LHCN-M2 (cell line): Measurements from ENCODE around the gene PPP1R15B. TPM values are rescaled to one million over a fixed set of nuclear protein-coding genes. Genes with fewer than 3 reads are reported as not detected.
A peak's percentile ranks its signal among the peaks of the same experiment; 100 is the strongest.

ENCODE experiments used
- DNase-seq: peaks from one replicate; pipeline ENCODE4 v3.0.0-alpha.2; 2012; ENCODE audit warnings: low read depth
- total RNA-seq: library from RNA; depleted of rRNA; stranded (reverse); fragments of >200 nt; gene quantifications from 2 replicates; pipeline ENCODE4 v1.2.3, GENCODE V29; 2014

PPP1R15B gene
- total RNA-seq, 1 experiment from 2014 or later = 17.8 TPM

- DNase-seq = no peak
Observed at GRCh38 chr1:204420039-204421004, 8.7 kb upstream of the PPP1R15B start.

GRCh38 chr1:204419064-204419403 is 7.4 kb upstream of the PPP1R15B start:
- DNase-seq = no peak

GRCh38 chr1:204418174-204419063 is 6.8 kb upstream of the PPP1R15B start:
- DNase-seq = no peak

- DNase-seq = peak; percentile 92
Observed at GRCh38 chr1:204417074-204417997, 5.7 kb upstream of the PPP1R15B start.

GRCh38 chr1:204416589-204417073 is 5.0 kb upstream of the PPP1R15B start:
- DNase-seq = no peak

GRCh38 chr1:204415351-204415750 is 3.7 kb upstream of the PPP1R15B start:
- no peak for DNase-seq

- DNase-seq = no peak
Observed at GRCh38 chr1:204414016-204414415, 2.4 kb upstream of the PPP1R15B start.

- DNase-seq = no peak
Observed at GRCh38 chr1:204413170-204413535, 1.5 kb upstream of the PPP1R15B start.

- peak; percentile 38 for DNase-seq
Observed at GRCh38 chr1:204410688-204411450, 748 bp downstream of the PPP1R15B start.

- DNase-seq = no peak
Observed at GRCh38 chr1:204409836-204410687, 1.6 kb downstream of the PPP1R15B start.

GRCh38 chr1:204409123-204409522 is 2.5 kb downstream of the PPP1R15B start:
- DNase-seq = no peak

GRCh38 chr1:204408602-204409001 is 3.0 kb downstream of the PPP1R15B start:
- DNase-seq = no peak

GRCh38 chr1:204408074-204408507 is 3.5 kb downstream of the PPP1R15B start:
- DNase-seq = peak; percentile 69

- DNase-seq = no peak
Observed at GRCh38 chr1:204407295-204407971, 4.2 kb downstream of the PPP1R15B start.

- no peak for DNase-seq
Observed at GRCh38 chr1:204406621-204407020, 5.0 kb downstream of the PPP1R15B start.

- DNase-seq = no peak
Observed at GRCh38 chr1:204405988-204406387, 5.6 kb downstream of the PPP1R15B start.

GRCh38 chr1:204404629-204405028 is 7.0 kb downstream of the PPP1R15B start:
- no peak for DNase-seq

- DNase-seq = no peak
Observed at GRCh38 chr1:204402391-204402790, 9.2 kb downstream of the PPP1R15B start.

- no peak for DNase-seq
Observed at GRCh38 chr1:204401730-204402129, 9.9 kb downstream of the PPP1R15B start.
